ENCODE data around the gene CSF3.

DNA sequence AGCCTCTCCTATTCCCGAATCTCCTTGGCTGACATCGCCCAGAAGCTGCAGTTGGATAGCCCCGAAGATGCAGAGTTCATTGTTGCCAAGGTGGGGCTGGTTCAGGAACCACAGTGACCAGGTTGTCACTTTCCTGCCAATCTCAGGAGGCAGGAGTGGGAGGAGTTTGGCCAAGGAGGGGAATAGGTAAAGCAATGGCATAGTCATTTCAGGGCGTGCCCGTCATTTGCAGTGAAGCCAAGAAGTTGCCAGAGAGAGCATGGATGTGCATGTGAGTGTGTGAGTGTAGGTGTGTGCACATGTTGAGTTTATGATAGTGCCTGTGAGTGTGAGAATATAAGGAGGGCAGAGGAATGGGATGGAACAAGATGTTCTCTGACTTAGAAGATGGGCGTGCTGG, 19.8 kb upstream of the CSF3 start:
- TF ChIP-seq EZH2 (IDR thresholded peaks at IDR 0.05; ENCODE audit: borderline replicate concordance, low read length): no peak
- TF ChIP-seq, protein P1, sequence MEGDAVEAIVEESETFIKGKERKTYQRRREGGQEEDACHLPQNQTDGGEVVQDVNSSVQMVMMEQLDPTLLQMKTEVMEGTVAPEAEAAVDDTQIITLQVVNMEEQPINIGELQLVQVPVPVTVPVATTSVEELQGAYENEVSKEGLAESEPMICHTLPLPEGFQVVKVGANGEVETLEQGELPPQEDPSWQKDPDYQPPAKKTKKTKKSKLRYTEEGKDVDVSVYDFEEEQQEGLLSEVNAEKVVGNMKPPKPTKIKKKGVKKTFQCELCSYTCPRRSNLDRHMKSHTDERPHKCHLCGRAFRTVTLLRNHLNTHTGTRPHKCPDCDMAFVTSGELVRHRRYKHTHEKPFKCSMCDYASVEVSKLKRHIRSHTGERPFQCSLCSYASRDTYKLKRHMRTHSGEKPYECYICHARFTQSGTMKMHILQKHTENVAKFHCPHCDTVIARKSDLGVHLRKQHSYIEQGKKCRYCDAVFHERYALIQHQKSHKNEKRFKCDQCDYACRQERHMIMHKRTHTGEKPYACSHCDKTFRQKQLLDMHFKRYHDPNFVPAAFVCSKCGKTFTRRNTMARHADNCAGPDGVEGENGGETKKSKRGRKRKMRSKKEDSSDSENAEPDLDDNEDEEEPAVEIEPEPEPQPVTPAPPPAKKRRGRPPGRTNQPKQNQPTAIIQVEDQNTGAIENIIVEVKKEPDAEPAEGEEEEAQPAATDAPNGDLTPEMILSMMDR (conservative IDR thresholded peaks at IDR 0.05 in 1 of 2, IDR thresholded peaks at IDR 0.05 in 1 of 2; ENCODE audit: extremely low read depth in 1 of 2, insufficient read depth in 1 of 2, low read depth in 1 of 2, low read length in 2 of 2): no peak
